ENCODE measurements around the gene ADCY7. TPM values are rescaled to one million over a fixed set of nuclear protein-coding genes. Genes with fewer than 3 reads are reported as not detected.

The ADCY7 gene
- total RNA-seq, 4 donors from 2014 or later = 40.4 to 50.9 (median 41.2) TPM

DNA sequence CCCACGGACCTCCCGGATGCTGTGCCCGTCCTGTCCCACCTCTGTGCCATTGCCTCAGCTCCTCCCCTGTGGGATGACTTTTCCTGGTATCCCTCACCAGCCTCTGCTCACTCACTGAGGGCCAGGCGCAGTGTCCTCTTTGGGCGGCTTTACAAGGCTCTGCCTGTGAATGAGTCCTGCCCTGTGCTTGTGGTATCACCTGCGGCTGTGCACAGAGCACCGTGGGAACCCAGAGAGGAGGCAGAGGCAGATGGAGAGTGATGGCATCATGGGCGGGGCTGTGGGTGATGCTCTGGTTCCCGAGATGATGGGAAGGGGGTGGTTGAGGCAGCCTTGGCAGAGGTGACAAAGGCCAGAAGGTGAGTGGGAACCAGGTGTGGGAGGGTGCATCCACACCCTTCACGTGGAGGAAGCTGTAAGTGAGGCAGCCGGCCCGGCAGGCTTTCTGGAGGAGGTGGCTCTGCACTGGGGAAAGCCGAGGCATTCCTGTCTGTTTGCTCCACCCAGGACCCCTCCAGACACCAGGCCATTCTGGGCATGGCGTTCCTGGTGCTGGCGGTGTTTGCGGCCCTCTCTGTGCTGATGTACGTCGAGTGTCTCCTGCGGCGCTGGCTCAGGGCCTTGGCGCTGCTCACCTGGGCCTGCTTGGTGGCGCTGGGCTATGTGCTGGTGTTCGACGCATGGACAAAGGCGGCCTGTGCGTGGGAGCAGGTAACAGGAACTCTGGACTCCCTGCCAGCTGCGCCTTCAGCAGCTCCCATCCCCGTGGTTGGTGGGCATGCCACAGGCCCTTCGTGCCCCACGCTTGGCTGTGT is 23.8 kb downstream of the ADCY7 start:
- H3K4me3 ChIP-seq = no peak overlapping the region
- TF ChIP-seq CTCF (IDR thresholded peaks at IDR 0.05) (no peak), EP300 (IDR thresholded peaks at IDR 0.05) (no peak), POLR2A (IDR thresholded peaks at IDR 0.05) (no peak)
- H3K27ac ChIP-seq = no peak overlapping the region
- DNase-seq (ENCODE audit: low spot score in 2 of 2) = no peak
- WGBS, 2 donors = 89 to 91% methylated on average over 29 to 30 of the region's 30 CpGs
- H3K36me3 ChIP-seq = peaks cover 0 to 37% (median 0%) of the 10 kb centered on the region in 3 donors
- H3K9me3 ChIP-seq = peaks cover 0 to 7% (median 0%) of the 10 kb centered on the region in 4 donors
- H3K4me1 ChIP-seq = peaks cover 0 to 5% (median 0%) of the 10 kb centered on the region in 4 donors
- no peaks in the 10 kb centered on the region for H3K27me3 ChIP-seq

GRCh38 chr16:50290856-50291255 is 24.5 kb downstream of the ADCY7 start:
- peaks cover 0 to 37% (median 0%) of the 10 kb centered on the region in 3 donors for H3K36me3 ChIP-seq
- DNase-seq (ENCODE audit: low spot score in 2 of 2) = no peak
- H3K27me3 ChIP-seq = no peaks in the 10 kb centered on the region
- 82 to 93% methylated on average over 6 of the region's 6 CpGs for WGBS, 2 donors
- TF ChIP-seq EP300 (IDR thresholded peaks at IDR 0.05) (no peak), POLR2A (IDR thresholded peaks at IDR 0.05) (no peak), CTCF (IDR thresholded peaks at IDR 0.05) (no peak)
- no peak overlapping the region for H3K4me3 ChIP-seq
- no peak overlapping the region for H3K27ac ChIP-seq
- H3K9me3 ChIP-seq = peaks cover 0 to 7% (median 0%) of the 10 kb centered on the region in 4 donors
- no peaks in the 10 kb centered on the region for H3K4me1 ChIP-seq

- Histone ChIP-seq H3K27me3 (no peaks in the 10 kb centered on the region), H3K27ac (no peak overlapping the region), H3K36me3 (peaks cover 0 to 37% (median 0%) of the 10 kb centered on the region in 3 donors), H3K4me1 (no peaks in the 10 kb centered on the region), H3K9me3 (no peaks in the 10 kb centered on the region), H3K4me3 (no peak overlapping the region)
- DNase-seq (ENCODE audit: low spot score in 2 of 2) = no peak
- no peak for TF ChIP-seq CTCF (IDR thresholded peaks at IDR 0.05)
- TF ChIP-seq POLR2A (IDR thresholded peaks at IDR 0.05) = no peak
- no peak for TF ChIP-seq EP300 (IDR thresholded peaks at IDR 0.05)
- WGBS, 2 donors = 77 to 78% methylated on average over 20 to 23 of the region's 26 CpGs
These were observed 25.6 kb downstream of the ADCY7 start for GRCh38 chr16:50291719-50292565.

DNA sequence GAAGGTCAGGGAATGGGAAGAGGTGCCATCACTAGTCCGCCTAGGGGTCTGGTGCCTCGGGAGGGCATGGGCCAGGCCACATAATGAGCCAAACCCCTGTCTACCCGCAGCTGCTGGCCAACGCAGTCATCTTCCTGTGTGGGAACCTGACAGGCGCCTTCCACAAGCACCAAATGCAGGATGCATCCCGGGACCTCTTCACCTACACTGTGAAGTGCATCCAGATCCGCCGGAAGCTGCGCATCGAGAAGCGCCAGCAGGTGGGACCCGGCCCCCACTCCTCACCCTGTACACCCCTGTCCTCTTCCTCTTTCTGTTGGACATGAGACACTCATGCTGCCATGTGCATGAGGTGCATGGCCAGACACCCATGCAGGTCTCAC is 26.2 kb downstream of the ADCY7 start:
- TF ChIP-seq CTCF (IDR thresholded peaks at IDR 0.05) = no peak
- TF ChIP-seq EP300 (IDR thresholded peaks at IDR 0.05) = no peak
- TF ChIP-seq POLR2A (IDR thresholded peaks at IDR 0.05) = no peak
- no peaks in the 10 kb centered on the region for H3K27me3 ChIP-seq
- peaks cover 0 to 37% (median 0%) of the 10 kb centered on the region in 3 donors for H3K36me3 ChIP-seq
- H3K27ac ChIP-seq = no peak overlapping the region
- no peaks in the 10 kb centered on the region for H3K4me1 ChIP-seq
- no peak overlapping the region for H3K4me3 ChIP-seq
- 92 to 93% methylated on average over 11 to 12 of the region's 12 CpGs for WGBS, 2 donors
- H3K9me3 ChIP-seq = no peaks in the 10 kb centered on the region
- DNase-seq (ENCODE audit: low spot score in 2 of 2) = no peak
